HG03469 (cell line): ENCODE data around the gene TRIM51G.
"Not testable (repeated sequence)": the region's sequence is repeated elsewhere in the genome, so short reads cannot be mapped to it uniquely, and the experiment has no call there.

Source experiments
- ATAC-seq: cut with Tn5 transposase; IDR thresholded peaks from one replicate; pipeline ENCODE4 v1.9.1; 2021; ENCODE audit warnings: mild to moderate bottlenecking, moderate library complexity, moderate number of reproducible peaks; ENCODE audit not compliant: unreplicated experiment

TRIM51G gene

GRCh38 chr11:48983785-48984184 lies at the start of gene TRIM51G:
Gene TRIM51G (minus strand): TSS chr11:48983885. CDS start chr11:48981695, 2,190 bp downstream.
- ATAC-seq, result not testable (repeated sequence)

- not testable (repeated sequence) for ATAC-seq
Measured at GRCh38 chr11:49028523-49028922, 44.8 kb upstream of the TRIM51G start, which contains the start of gene TRIM49B. Gene TRIM49B (plus strand): TSS chr11:49028823. CDS start chr11:49031600, 2,777 bp downstream.

DNA sequence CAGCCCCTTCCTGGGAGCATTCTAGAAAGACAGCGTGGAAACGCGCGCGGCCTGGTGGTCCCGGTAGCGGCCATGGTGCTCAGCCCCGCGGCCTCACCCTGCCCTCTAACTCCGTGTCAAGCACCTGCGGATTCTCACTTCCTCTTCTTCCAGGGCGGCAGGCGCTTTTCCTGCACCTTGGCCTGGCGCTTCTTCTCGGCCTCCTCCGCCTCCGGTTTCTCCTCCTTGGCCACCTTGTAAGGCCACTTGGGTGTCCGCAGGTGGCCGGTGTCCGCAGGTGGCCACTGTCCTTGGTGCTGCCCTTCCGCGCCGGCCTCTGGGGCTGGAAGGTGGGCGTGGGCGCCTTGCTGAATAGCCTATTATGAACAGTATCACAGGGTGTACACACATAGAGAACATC lies 15.1 kb downstream of the TRIM51G start:
- ATAC-seq, result not testable (repeated sequence)

- not testable (repeated sequence) for ATAC-seq
Measured at GRCh38 chr11:48955315-48956049, 28.2 kb downstream of the TRIM51G start.

- not testable (repeated sequence) for ATAC-seq
Measured at GRCh38 chr11:48945796-48946195, 37.9 kb downstream of the TRIM51G start.
